SU-DHL-6 (cell line): Measurements from ENCODE around the gene TENM4.

Experiments used
- H2AFZ ChIP-seq: fragments of 200-600 bp; sonication (generic); 2 replicates; pipeline ENCODE4 v1.6.1; 2014; ENCODE audit warnings: low read depth, mild to moderate bottlenecking, moderate library complexity, mixed read lengths, antibody characterized with exemption, low read length; ENCODE audit not compliant: severe bottlenecking
- H3F3A ChIP-seq: fragments of 200-600 bp; shearing (Covaris generic); 2 replicates; pipeline ENCODE4 v1.6.0; 2016; ENCODE audit warnings: antibody characterized with exemption, mild to moderate bottlenecking; ENCODE audit not compliant: insufficient read depth
- H3K27ac ChIP-seq: fragments of 200-600 bp; sonication (generic); 2 replicates; pipeline ENCODE4 v1.5.1; 2016; ENCODE audit warnings: low read depth, mild to moderate bottlenecking, low read length, moderate library complexity, mixed read lengths
- H3K27me3 ChIP-seq: fragments of 200-600 bp; sonication (generic), shearing (Covaris generic); 2 replicates; pipeline ENCODE4 v1.6.0; 2014; ENCODE audit warnings: mild to moderate bottlenecking, low read length
- H3K36me3 ChIP-seq: fragments of 200-600 bp; sonication (generic); 2 replicates; pipeline ENCODE4 v1.6.1; 2014; ENCODE audit warnings: mild to moderate bottlenecking, low read length, mixed read lengths
- H3K4me2 ChIP-seq: fragments of 300-600, 200-600 bp; shearing (Covaris generic), sonication (generic); 2 replicates; pipeline ENCODE4 v1.6.0; 2014; ENCODE audit warnings: low read length, low read depth, mild to moderate bottlenecking; ENCODE audit not compliant: poor library complexity, severe bottlenecking
- H3K4me3 ChIP-seq: fragments of 200-600 bp; sonication (generic); 2 replicates; pipeline ENCODE4 v1.5.1; 2014; ENCODE audit warnings: antibody characterized with exemption, low read length, mild to moderate bottlenecking, mixed read lengths; ENCODE audit not compliant: insufficient read depth, poor library complexity, severe bottlenecking
- H3K79me2 ChIP-seq: fragments of 200-600 bp; sonication (generic); 2 replicates; pipeline ENCODE4 v1.6.1; 2014; ENCODE audit warnings: mild to moderate bottlenecking, low read length, moderate library complexity; ENCODE audit not compliant: insufficient read depth
- H3K9ac ChIP-seq: fragments of 200-600 bp; sonication (generic); 2 replicates; pipeline ENCODE4 v1.7.0; 2014; ENCODE audit warnings: mild to moderate bottlenecking, low read length
- H3K9me2 ChIP-seq: fragments of 200-600 bp; sonication (generic); replicated peaks from 2 replicates; pipeline ENCODE4 v1.6.1; 2014; ENCODE audit warnings: low read length; ENCODE audit not compliant: insufficient read depth
- H3K9me3 ChIP-seq: fragments of 200-600 bp; sonication (generic); 2 replicates; pipeline ENCODE4 v1.6.1; 2014; ENCODE audit warnings: low read length, mixed read lengths; ENCODE audit not compliant: insufficient read depth
- H4K20me1 ChIP-seq: fragments of 200-600 bp; sonication (generic); 2 replicates; pipeline ENCODE4 v1.6.1; 2014; ENCODE audit warnings: low read depth, mild to moderate bottlenecking, antibody characterized with exemption, low read length, moderate library complexity, mixed read lengths
- EZH2phosphoT487 ChIP-seq: fragments of 200-600 bp; sonication (generic), shearing (Covaris generic); conservative IDR thresholded peaks from 2 replicates; pipeline ENCODE4 v1.6.1; 2018; ENCODE audit warnings: mild to moderate bottlenecking, antibody characterized with exemption, low read length, moderate library complexity, mixed read lengths
- TF ChIP-seq, protein P1 (sequence below): fragments of 200-600 bp; sonication (generic); IDR thresholded peaks from one replicate; pipeline ENCODE4 v1.5.1; 2017; ENCODE audit warnings: antibody characterized with exemption, mild to moderate bottlenecking, low read length, moderate library complexity; ENCODE audit not compliant: insufficient read depth, poor library complexity, severe bottlenecking

TENM4 gene

GRCh38 chr11:78821371-78822306 is 619.2 kb downstream of the TENM4 start:
- H3K27me3 ChIP-seq: no peaks in the 10 kb centered on the region
- no peaks in the 10 kb centered on the region for H3K36me3 ChIP-seq
- H2AFZ ChIP-seq: no peak overlapping the region
- H4K20me1 ChIP-seq: no peaks in the 10 kb centered on the region
- H3K27ac ChIP-seq: no peak overlapping the region
- H3K9me2 ChIP-seq: no peaks in the 10 kb centered on the region
- H3K4me2 ChIP-seq: no peak overlapping the region
- no peak overlapping the region for H3K4me3 ChIP-seq
- H3K79me2 ChIP-seq: no peaks in the 10 kb centered on the region
- no peak for TF ChIP-seq EZH2phosphoT487
- TF ChIP-seq, protein P1, sequence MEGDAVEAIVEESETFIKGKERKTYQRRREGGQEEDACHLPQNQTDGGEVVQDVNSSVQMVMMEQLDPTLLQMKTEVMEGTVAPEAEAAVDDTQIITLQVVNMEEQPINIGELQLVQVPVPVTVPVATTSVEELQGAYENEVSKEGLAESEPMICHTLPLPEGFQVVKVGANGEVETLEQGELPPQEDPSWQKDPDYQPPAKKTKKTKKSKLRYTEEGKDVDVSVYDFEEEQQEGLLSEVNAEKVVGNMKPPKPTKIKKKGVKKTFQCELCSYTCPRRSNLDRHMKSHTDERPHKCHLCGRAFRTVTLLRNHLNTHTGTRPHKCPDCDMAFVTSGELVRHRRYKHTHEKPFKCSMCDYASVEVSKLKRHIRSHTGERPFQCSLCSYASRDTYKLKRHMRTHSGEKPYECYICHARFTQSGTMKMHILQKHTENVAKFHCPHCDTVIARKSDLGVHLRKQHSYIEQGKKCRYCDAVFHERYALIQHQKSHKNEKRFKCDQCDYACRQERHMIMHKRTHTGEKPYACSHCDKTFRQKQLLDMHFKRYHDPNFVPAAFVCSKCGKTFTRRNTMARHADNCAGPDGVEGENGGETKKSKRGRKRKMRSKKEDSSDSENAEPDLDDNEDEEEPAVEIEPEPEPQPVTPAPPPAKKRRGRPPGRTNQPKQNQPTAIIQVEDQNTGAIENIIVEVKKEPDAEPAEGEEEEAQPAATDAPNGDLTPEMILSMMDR: no peak
- no peak overlapping the region for H3K9ac ChIP-seq
- H3K9me3 ChIP-seq: no peaks in the 10 kb centered on the region
- no peaks in the 10 kb centered on the region for H3F3A ChIP-seq

DNA sequence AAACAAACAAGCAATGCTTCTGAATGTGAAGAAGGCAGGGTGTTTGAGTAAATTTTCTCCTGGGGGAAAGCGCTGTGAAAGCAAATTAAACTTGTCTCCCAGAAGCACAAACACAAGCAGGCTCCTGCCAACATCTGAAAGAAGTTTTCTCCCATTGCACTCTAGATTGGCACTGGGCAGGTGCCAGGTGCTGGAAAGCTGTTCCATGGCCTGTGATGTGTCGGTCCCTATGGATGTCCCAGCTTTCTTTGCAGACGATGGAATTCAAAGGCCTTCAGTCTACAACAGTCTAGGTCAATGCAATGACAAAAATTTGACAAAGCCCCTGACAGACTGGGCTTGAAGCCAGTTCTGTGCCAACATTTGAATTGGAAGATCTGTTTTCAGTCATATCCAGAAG is 620.1 kb downstream of the TENM4 start:
- Histone ChIP-seq H2AFZ (no peak overlapping the region), H4K20me1 (no peaks in the 10 kb centered on the region), H3K4me2 (no peak overlapping the region), H3K27ac (no peak overlapping the region), H3F3A (no peaks in the 10 kb centered on the region), H3K4me3 (no peak overlapping the region), H3K79me2 (no peaks in the 10 kb centered on the region), H3K9ac (no peak overlapping the region), H3K27me3 (no peaks in the 10 kb centered on the region), H3K36me3 (no peaks in the 10 kb centered on the region), H3K9me2 (no peaks in the 10 kb centered on the region), H3K9me3 (no peaks in the 10 kb centered on the region)
- TF ChIP-seq, protein P1: no peak
- no peak for TF ChIP-seq EZH2phosphoT487

GRCh38 chr11:78818201-78818600 is 622.6 kb downstream of the TENM4 start:
- Histone ChIP-seq H3K27ac (no peak overlapping the region), H3K4me2 (no peak overlapping the region), H4K20me1 (no peaks in the 10 kb centered on the region), H3K36me3 (no peaks in the 10 kb centered on the region), H3K9ac (no peak overlapping the region), H3K9me3 (no peaks in the 10 kb centered on the region), H3K9me2 (no peaks in the 10 kb centered on the region), H3K4me3 (no peak overlapping the region), H3K27me3 (no peaks in the 10 kb centered on the region), H2AFZ (no peak overlapping the region), H3F3A (no peaks in the 10 kb centered on the region), H3K79me2 (no peaks in the 10 kb centered on the region)
- no peak for TF ChIP-seq EZH2phosphoT487
- TF ChIP-seq, protein P1: no peak
